ENCODE data around the gene PIGN.

DNA sequence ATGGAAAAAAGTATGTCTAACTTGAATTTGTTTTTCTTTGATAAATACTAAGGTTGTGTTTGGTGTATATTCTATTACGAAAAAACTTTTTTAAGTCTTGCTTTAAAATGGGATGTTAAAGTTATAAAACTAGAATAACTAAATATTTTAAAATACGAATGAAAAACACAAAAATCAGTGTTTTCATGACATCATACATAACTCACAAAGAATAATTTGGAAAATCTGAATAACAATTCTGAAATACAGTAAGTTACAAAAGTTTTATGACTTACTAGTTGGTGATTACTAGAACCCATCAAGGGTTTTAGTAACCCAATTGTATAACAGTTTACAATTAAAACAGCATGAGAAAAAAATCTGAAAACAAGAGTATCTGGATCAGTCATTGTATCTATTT lies 61.2 kb downstream of the PIGN start:
- TF ChIP-seq EZH2 (IDR thresholded peaks at IDR 0.05) (no peak), POLR2AphosphoS5 (IDR thresholded peaks at IDR 0.05; ENCODE audit: borderline replicate concordance, low read depth, low read length) (no peak), FOXP2 (optimal IDR thresholded peaks at IDR 0.05; ENCODE audit: control extremely low read depth, extremely low read length, insufficient read depth) (no peak)
